GM19372 (cell line): ENCODE results near the gene MYBPC2.

ENCODE experiments used
- ATAC-seq: cut with Tn5 transposase; IDR thresholded peaks from one replicate; pipeline ENCODE4 v1.9.1; 2021; ENCODE audit warnings: mild to moderate bottlenecking, low read depth, moderate library complexity; ENCODE audit not compliant: unreplicated experiment

The MYBPC2 gene

GRCh38 chr19:50512999-50513745 lies 80.5 kb downstream of the MYBPC2 start:
- no peak for ATAC-seq

GRCh38 chr19:50513746-50514345 lies 81.2 kb downstream of the MYBPC2 start, which contains the start of gene ASPDH:
Gene ASPDH, minus strand, starts transcription at chr19:50513913. Its CDS starts 90 bp downstream, at chr19:50513823.
- ATAC-seq: no peak

GRCh38 chr19:50514346-50515167 lies 81.9 kb downstream of the MYBPC2 start:
- no peak for ATAC-seq

GRCh38 chr19:50515168-50515561 lies 82.5 kb downstream of the MYBPC2 start:
- ATAC-seq: no peak
